Inflammatory macrophage treated with lipopolysaccharide for 1 hour (primary cell): Measurements from ENCODE around the gene HOXA13.

Experiments used
- DNase-seq, 2 donors: peaks; one replicate each; pipeline ENCODE4 v3.0.0-alpha.2; 2020 to 2022

HOXA13 gene

GRCh38 chr7:27169658-27170425, 30.0 kb downstream of the HOXA13 start:
- no peak for DNase-seq

- DNase-seq, result no peak
Observed at GRCh38 chr7:27168265-27168947, 31.5 kb downstream of the HOXA13 start.

- no peak for DNase-seq
Observed at GRCh38 chr7:27167916-27168264, 32.0 kb downstream of the HOXA13 start.

GRCh38 chr7:27166531-27167505, 33.1 kb downstream of the HOXA13 start:
- DNase-seq, result no peak

GRCh38 chr7:27165996-27166530, 33.8 kb downstream of the HOXA13 start:
- no peak for DNase-seq

GRCh38 chr7:27165089-27165995, 34.5 kb downstream of the HOXA13 start, which contains the start of gene HOXA9:
Gene HOXA9, minus strand, starts transcription at chr7:27165537. Its CDS starts 80 bp downstream, at chr7:27165457.
- peak; percentile 66 to 83 for DNase-seq

GRCh38 chr7:27164367-27165088, 35.4 kb downstream of the HOXA13 start:
- DNase-seq, result peak in 1 of 2 donors; percentile 16

- DNase-seq, result no peak
Observed at GRCh38 chr7:27164045-27164366, 35.9 kb downstream of the HOXA13 start.

- DNase-seq, result no peak
Observed at GRCh38 chr7:27163288-27164044, 36.4 kb downstream of the HOXA13 start.

GRCh38 chr7:27162561-27163287, 37.2 kb downstream of the HOXA13 start:
- no peak for DNase-seq

GRCh38 chr7:27161721-27162560, 38.0 kb downstream of the HOXA13 start:
- DNase-seq, result no peak

GRCh38 chr7:27161214-27161720, 38.6 kb downstream of the HOXA13 start:
- DNase-seq, result peak; percentile 39 to 57

- DNase-seq, result peak; percentile 61 to 89
Observed at GRCh38 chr7:27160546-27161213, 39.2 kb downstream of the HOXA13 start.

- peak in 1 of 2 donors; percentile 11 for DNase-seq
Observed at GRCh38 chr7:27160145-27160545, 39.7 kb downstream of the HOXA13 start.

- DNase-seq, result no peak
Observed at GRCh38 chr7:27159266-27160144, 40.4 kb downstream of the HOXA13 start.

GRCh38 chr7:27158436-27159265, 41.2 kb downstream of the HOXA13 start:
- DNase-seq, result peak in 1 of 2 donors; percentile 37
